GM21529 (cell line): ENCODE data around the gene HTR1D.

ENCODE experiments used
- ATAC-seq: cut with Tn5 transposase; IDR thresholded peaks from one replicate; pipeline ENCODE4 v1.9.1; 2021; ENCODE audit not compliant: unreplicated experiment

Gene HTR1D

GRCh38 chr1:23156940-23157339, 60.4 kb downstream of the HTR1D start:
- ATAC-seq = no peak

- ATAC-seq = no peak
These were observed 64.2 kb downstream of the HTR1D start for GRCh38 chr1:23152966-23153684.

GRCh38 chr1:23150742-23151141, 66.6 kb downstream of the HTR1D start:
- ATAC-seq = no peak

- ATAC-seq = no peak
These were observed 67.2 kb downstream of the HTR1D start for GRCh38 chr1:23150125-23150524.

- no peak for ATAC-seq
These were observed 68.2 kb downstream of the HTR1D start for GRCh38 chr1:23149114-23149513.

GRCh38 chr1:23148084-23148483, 69.2 kb downstream of the HTR1D start:
- no peak for ATAC-seq
